GM12874 (cell line): ENCODE results near the gene PRSS38.

Source experiments
- CTCF ChIP-seq: IDR thresholded peaks from 2 replicates; pipeline ENCODE4 v1.5.1; 2011; ENCODE audit warnings: low read depth, mild to moderate bottlenecking, control low read depth, low read length, moderate library complexity; ENCODE audit not compliant: insufficient read depth

PRSS38 gene

GRCh38 chr1:227893949-227894721, 78.7 kb downstream of the PRSS38 start:
- no peak for TF ChIP-seq CTCF

- no peak for TF ChIP-seq CTCF
Measured at GRCh38 chr1:227894831-227895451, 79.5 kb downstream of the PRSS38 start.
